DND-41 (cell line): ENCODE results near the gene SLC15A1.

ENCODE experiments used
- ATAC-seq: fragments of 200-7000 bp; cut with Tn5 transposase; 3 replicates; pipeline ENCODE4 v1.9.1; 2021; ENCODE audit warnings: low read depth; ENCODE audit not compliant: insufficient read depth
- DNase-seq: peaks from one replicate; pipeline ENCODE4 v3.0.0-alpha.2; 2020
- H2AFZ ChIP-seq: 2 replicates; pipeline ENCODE4 v1.6.0; 2012; ENCODE audit warnings: low read depth, low read length
- H3K27ac ChIP-seq: 2 replicates; pipeline ENCODE4 v1.5.1; 2012; ENCODE audit warnings: low read length, inconsistent platforms
- H3K27me3 ChIP-seq: fragments of 200-600 bp; sonication (generic); 2 replicates; pipeline ENCODE4 v1.6.0; 2012; ENCODE audit warnings: low read length, mild to moderate bottlenecking, inconsistent platforms; ENCODE audit not compliant: insufficient read depth, poor library complexity
- H3K36me3 ChIP-seq: 2 replicates; pipeline ENCODE4 v1.5.1; 2012; ENCODE audit warnings: low read length, inconsistent platforms; ENCODE audit not compliant: insufficient read depth
- H3K4me1 ChIP-seq: 2 replicates; pipeline ENCODE4 v1.5.1; 2012; ENCODE audit warnings: mild to moderate bottlenecking, low read length; ENCODE audit not compliant: insufficient read depth
- H3K4me2 ChIP-seq: 2 replicates; pipeline ENCODE4 v1.6.0; 2012; ENCODE audit warnings: mild to moderate bottlenecking, moderate library complexity, low read length, inconsistent platforms; ENCODE audit not compliant: insufficient read depth
- H3K4me3 ChIP-seq, 2 experiments: fragments of 200-600 bp in 1 of 2; shearing (Covaris generic) in 1 of 2; 2 replicates each; pipeline ENCODE4 v1.5.1; 2012 to 2016; ENCODE audit warnings: inconsistent platforms in 2 of 2, low read length in 2 of 2, mild to moderate bottlenecking in 2 of 2, low read depth in 1 of 2, moderate library complexity in 1 of 2
- H3K79me2 ChIP-seq: 2 replicates; pipeline ENCODE4 v1.6.0; 2012; ENCODE audit warnings: low read length, inconsistent platforms; ENCODE audit not compliant: insufficient read depth
- H3K9ac ChIP-seq: 2 replicates; pipeline ENCODE4 v1.6.0; 2012; ENCODE audit warnings: low read depth, mild to moderate bottlenecking, inconsistent platforms, low read length, moderate library complexity
- H3K9me3 ChIP-seq: 2 replicates; pipeline ENCODE4 v1.5.1; 2012; ENCODE audit warnings: low read length, moderate library complexity, mild to moderate bottlenecking, inconsistent platforms; ENCODE audit not compliant: insufficient read depth, severe bottlenecking
- H4K20me1 ChIP-seq: 2 replicates; pipeline ENCODE4 v1.6.0; 2012; ENCODE audit warnings: low read length; ENCODE audit not compliant: insufficient read depth
- CTCF ChIP-seq: IDR thresholded peaks from 2 replicates; pipeline ENCODE4 v1.5.1; 2012; ENCODE audit warnings: borderline replicate concordance, low read length, moderate library complexity, mild to moderate bottlenecking; ENCODE audit not compliant: poor library complexity, severe bottlenecking; ENCODE audit errors: extremely low read depth
- EZH2 ChIP-seq: IDR thresholded peaks from 3 replicates; pipeline ENCODE4 v1.6.1; 2012; ENCODE audit warnings: borderline replicate concordance, low read depth, mild to moderate bottlenecking, moderate library complexity, low read length, inconsistent platforms; ENCODE audit not compliant: severe bottlenecking

The SLC15A1 gene

GRCh38 chr13:98651744-98652143, 100.7 kb downstream of the SLC15A1 start:
- no peaks in the 10 kb centered on the region for H3K36me3 ChIP-seq
- H4K20me1 ChIP-seq, result no peaks in the 10 kb centered on the region
- no peak overlapping the region for H3K9ac ChIP-seq
- H3K27me3 ChIP-seq, result peaks cover 10% of the 10 kb centered on the region
- DNase-seq (no peak), ATAC-seq (no peak)
- H3K27ac ChIP-seq, result no peak overlapping the region
- no peak overlapping the region for H2AFZ ChIP-seq
- H3K9me3 ChIP-seq, result no peaks in the 10 kb centered on the region
- no peak overlapping the region for H3K4me2 ChIP-seq
- TF ChIP-seq EZH2, result no peak
- no peak for TF ChIP-seq CTCF
- H3K79me2 ChIP-seq, result no peaks in the 10 kb centered on the region
- no peak overlapping the region for H3K4me3 ChIP-seq
- H3K4me1 ChIP-seq, result 0 out of 2 replicates have a peak, but pooled peaks cover 2% of the 10 kb centered on the region

GRCh38 chr13:98650396-98651107, 101.9 kb downstream of the SLC15A1 start:
- no peaks in the 10 kb centered on the region for H3K79me2 ChIP-seq
- no peaks in the 10 kb centered on the region for H3K36me3 ChIP-seq
- TF ChIP-seq CTCF, result no peak
- no peak for TF ChIP-seq EZH2
- ATAC-seq, result no peak
- H3K27me3 ChIP-seq, result peaks cover 16% of the 10 kb centered on the region
- H4K20me1 ChIP-seq, result no peaks in the 10 kb centered on the region
- H2AFZ ChIP-seq, result no peak overlapping the region
- H3K9me3 ChIP-seq, result no peaks in the 10 kb centered on the region
- no peak for DNase-seq
- H3K4me2 ChIP-seq, result no peak overlapping the region
- no peak overlapping the region for H3K4me3 ChIP-seq
- no peak overlapping the region for H3K27ac ChIP-seq
- H3K4me1 ChIP-seq, result 0 out of 2 replicates have a peak, but pooled peaks cover 2% of the 10 kb centered on the region
- no peak overlapping the region for H3K9ac ChIP-seq

GRCh38 chr13:98649861-98650260, 102.6 kb downstream of the SLC15A1 start:
- Histone ChIP-seq H3K4me1 (0 out of 2 replicates have a peak, but pooled peaks cover 2% of the 10 kb centered on the region), H3K36me3 (no peaks in the 10 kb centered on the region), H3K27me3 (peaks cover 17% of the 10 kb centered on the region), H3K4me3 (no peak overlapping the region), H3K79me2 (no peaks in the 10 kb centered on the region), H3K27ac (no peak overlapping the region), H3K9ac (no peak overlapping the region), H4K20me1 (no peaks in the 10 kb centered on the region), H2AFZ (no peak overlapping the region), H3K4me2 (no peak overlapping the region), H3K9me3 (no peaks in the 10 kb centered on the region)
- DNase-seq (no peak), ATAC-seq (no peak)
- TF ChIP-seq EZH2 (no peak), CTCF (no peak)

- no peak overlapping the region for H3K9ac ChIP-seq
- no peaks in the 10 kb centered on the region for H3K36me3 ChIP-seq
- H3K4me2 ChIP-seq, result no peak overlapping the region
- H3K4me1 ChIP-seq, result 0 out of 2 replicates have a peak, but pooled peaks cover 2% of the 10 kb centered on the region
- H3K27ac ChIP-seq, result no peak overlapping the region
- no peaks in the 10 kb centered on the region for H4K20me1 ChIP-seq
- H3K9me3 ChIP-seq, result no peaks in the 10 kb centered on the region
- DNase-seq, result no peak
- TF ChIP-seq EZH2 (no peak), CTCF (no peak)
- H2AFZ ChIP-seq, result no peak overlapping the region
- ATAC-seq, result no peak
- H3K4me3 ChIP-seq, result no peak overlapping the region
- peaks cover 21% of the 10 kb centered on the region for H3K27me3 ChIP-seq
- no peaks in the 10 kb centered on the region for H3K79me2 ChIP-seq
Observed at GRCh38 chr13:98648686-98649085, 103.8 kb downstream of the SLC15A1 start.
